Fibroblast of pulmonary artery (primary cell): Measurements from ENCODE around the gene EHD1.

Experiments
- DNase-seq: peaks from one replicate; pipeline ENCODE4 v3.0.0-alpha.2; 2010; ENCODE audit warnings: low read depth
- H3K4me3 ChIP-seq: replicated peaks from 2 replicates; pipeline ENCODE4 v1.5.1; 2011; ENCODE audit warnings: low read depth, mild to moderate bottlenecking, control low read depth, low read length, moderate library complexity
- TF ChIP-seq, protein P1 (sequence below): IDR thresholded peaks from 2 replicates; pipeline ENCODE4 v1.5.1; 2011; ENCODE audit warnings: mild to moderate bottlenecking, control low read depth, low read length, inconsistent platforms; ENCODE audit errors: missing control alignments

The EHD1 gene

DNA sequence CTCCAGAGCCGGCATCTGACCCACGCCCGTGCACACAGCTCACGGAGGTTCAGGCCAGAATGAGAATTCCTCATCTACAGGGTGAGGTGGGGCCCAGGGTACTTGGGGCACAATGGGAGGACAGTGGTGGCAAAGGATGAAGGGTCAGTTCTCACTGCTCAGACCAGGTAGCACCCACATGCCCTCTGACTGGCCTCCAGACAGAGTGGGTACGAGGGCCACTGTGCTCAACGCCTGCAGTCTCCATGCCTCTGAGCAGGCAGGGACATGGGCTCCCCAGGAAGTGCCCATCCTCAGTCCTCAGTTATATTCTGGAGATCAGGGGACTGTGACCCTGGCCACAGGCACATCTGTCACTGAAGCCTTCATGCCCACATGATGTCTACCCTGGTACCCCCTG lies 20.9 kb downstream of the EHD1 start:
- DNase-seq, result no peak
- TF ChIP-seq, protein P1, sequence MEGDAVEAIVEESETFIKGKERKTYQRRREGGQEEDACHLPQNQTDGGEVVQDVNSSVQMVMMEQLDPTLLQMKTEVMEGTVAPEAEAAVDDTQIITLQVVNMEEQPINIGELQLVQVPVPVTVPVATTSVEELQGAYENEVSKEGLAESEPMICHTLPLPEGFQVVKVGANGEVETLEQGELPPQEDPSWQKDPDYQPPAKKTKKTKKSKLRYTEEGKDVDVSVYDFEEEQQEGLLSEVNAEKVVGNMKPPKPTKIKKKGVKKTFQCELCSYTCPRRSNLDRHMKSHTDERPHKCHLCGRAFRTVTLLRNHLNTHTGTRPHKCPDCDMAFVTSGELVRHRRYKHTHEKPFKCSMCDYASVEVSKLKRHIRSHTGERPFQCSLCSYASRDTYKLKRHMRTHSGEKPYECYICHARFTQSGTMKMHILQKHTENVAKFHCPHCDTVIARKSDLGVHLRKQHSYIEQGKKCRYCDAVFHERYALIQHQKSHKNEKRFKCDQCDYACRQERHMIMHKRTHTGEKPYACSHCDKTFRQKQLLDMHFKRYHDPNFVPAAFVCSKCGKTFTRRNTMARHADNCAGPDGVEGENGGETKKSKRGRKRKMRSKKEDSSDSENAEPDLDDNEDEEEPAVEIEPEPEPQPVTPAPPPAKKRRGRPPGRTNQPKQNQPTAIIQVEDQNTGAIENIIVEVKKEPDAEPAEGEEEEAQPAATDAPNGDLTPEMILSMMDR, result no peak
- no peak overlapping the region for H3K4me3 ChIP-seq

DNA sequence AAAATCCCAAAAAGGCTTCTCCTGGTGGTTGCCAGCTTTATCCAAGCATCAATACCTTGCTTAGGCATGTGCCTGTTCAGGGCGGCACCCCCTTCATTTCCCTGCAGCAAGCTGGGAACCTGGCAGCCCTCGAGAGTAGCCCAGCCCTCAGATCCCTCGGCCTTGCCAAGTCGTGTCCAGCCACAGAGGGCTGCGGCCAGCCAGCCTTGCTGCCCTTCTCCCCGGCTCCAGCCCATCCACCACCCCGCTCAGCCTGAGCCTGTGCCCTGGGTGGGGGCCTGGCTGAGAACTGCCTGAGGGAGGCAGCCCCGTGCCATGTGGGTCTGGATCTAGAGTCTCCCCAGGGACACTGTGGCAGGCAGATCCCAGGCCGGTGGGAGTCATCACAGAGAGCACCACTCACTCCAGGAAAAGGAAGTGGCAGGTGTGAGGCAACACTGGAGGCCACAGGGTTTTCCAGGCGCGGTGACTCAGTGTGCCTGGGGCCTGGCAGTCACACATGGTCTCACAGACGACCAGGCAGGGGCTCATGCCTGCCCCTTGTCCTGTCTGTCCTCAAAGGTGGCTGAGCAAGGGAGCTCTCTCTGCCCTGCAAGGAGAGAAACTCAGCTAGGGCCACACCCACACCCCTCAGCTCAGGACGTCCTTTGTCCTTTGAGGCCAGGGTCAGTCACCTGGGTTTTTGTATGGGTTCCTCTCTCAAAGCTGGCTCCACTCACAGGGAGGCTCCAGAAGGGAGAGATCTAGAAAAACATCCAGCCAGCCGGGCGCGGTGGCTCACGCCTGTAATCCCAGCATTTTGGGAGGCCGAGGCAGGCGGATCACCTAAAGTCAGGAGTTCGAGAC lies 21.8 kb downstream of the EHD1 start:
- DNase-seq, result peak; percentile 75
- no peak overlapping the region for H3K4me3 ChIP-seq
- TF ChIP-seq, protein P1, result no peak

DNA sequence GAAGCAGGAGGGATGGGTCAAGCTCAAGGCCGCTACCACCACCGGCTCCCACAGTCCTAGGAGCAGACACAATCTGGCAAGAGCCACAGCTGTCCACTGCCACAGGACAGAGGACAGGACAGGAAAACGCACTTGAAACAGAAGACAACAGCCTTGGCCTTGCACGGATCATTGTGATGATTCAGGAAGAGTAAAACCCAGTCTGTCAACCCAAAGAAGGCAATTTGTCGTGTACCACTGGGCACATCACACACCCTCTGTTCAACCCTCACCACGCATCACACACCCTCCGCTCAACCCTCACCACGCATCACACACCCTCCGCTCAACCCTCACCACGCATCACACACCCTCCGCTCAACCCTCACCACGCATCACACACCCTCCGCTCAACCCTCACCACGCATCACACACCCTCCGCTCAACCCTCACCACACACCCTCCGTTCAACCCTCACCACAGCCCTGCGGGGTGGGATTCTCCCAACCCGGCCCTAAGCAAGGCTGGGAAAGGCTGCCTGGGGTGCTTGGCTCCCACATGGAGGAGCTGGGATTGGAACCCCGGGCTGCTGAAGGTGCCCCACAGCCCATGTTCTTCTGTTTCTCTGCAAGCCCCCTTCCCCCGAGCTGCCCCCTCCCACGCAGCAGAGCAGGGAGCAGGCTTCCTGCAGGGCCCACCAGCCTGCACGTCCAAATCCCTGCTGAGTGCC lies 22.7 kb downstream of the EHD1 start:
- no peak overlapping the region for H3K4me3 ChIP-seq
- no peak for DNase-seq
- TF ChIP-seq, protein P1, result no peak

DNA sequence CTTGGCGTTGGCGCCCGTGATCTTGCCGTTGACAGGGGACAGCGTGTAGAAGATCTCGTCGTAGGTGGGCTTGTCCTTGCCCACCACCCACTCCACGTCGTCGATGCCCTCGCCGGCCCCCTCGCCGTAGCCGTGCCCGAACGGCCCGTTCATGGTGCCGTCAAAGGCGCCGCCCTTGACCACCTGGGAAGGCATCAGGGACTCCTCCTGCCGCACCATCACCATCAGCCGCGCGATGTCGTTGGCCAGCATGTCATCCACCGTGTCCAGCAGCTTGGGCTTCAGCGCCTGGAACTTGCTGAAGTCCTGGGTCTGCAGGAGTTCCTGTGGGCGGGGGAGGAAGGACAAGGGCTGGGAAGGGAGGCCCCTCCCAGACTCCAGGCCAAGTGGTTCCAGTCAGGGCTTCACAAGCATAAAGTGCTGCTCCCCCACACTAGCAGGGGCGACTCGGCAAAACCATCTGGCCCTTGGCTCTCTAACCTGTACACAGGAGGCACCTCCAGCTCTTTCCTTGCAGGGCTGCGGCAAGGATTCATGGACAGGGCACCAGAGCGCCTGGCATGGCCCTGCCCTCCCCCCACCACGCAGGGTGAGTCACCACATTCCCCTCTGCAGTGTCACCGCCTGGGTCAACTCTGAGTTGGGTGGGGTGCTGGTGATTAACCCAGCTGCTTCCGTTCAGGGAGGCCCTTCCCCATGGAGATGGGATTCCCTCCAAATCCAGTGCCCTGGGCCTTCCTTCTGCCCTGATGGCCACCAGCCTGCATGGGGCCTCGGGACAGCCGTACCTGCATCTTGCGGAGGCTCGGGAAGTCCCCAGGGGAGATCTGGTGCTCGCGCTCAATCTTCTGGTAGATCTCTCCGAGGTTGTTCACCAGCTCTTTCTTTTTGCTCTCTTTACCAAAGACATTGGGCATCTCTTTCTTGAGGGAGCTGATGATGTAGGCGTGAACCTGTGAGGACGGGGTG lies 23.6 kb downstream of the EHD1 start:
- H3K4me3 ChIP-seq, result no peak overlapping the region
- TF ChIP-seq, protein P1, result no peak
- peak; percentile 88 for DNase-seq

DNA sequence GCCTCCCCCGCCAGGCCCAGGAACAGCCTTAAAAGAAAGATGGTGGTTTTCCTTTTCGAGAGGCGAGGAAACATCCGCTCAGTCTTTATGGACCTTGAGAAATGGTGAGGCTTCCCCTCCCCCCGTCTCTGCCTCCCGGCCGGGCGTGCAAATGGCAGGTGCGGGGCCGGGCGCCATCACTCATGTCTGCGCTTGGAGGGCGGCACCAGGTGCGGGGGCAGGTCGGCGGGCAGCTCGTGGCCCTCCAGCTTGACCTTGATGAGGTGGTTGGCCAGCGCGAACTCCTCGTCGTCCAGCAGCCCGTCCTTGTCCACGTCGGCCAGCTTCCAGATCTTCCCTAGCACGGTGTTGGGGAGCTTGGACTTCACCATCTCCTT lies 24.3 kb downstream of the EHD1 start:
- TF ChIP-seq, protein P1, result no peak
- DNase-seq, result no peak
- no peak overlapping the region for H3K4me3 ChIP-seq

DNA sequence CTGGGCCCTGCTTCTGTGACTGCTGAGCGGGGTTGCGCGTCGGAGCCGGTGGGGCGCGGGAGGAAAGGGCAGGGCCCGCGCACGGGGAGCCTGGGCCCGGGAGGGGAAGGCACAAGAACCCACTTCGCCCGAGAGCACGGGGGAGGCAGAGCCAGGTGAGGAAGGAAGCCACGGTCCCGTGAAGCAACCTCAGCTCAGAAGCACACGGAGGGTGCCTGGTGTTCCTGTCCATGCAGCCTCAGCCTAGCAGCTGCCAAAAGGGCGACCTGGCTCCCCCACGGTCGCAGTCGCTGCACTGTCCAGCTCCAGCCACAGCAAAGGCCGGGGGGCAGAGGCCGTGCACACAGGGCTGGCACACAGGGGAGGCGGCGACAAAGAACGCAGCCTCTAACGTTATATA lies 24.7 kb downstream of the EHD1 start:
- no peak overlapping the region for H3K4me3 ChIP-seq
- no peak for DNase-seq
- TF ChIP-seq, protein P1, result no peak
